MM.1S (cell line): ENCODE measurements around the gene SHC4.
A peak's percentile ranks its signal among the peaks of the same experiment; 100 is the strongest.

ENCODE experiments used
- DNase-seq: peaks from one replicate; pipeline ENCODE4 v3.0.0-alpha.2; 2015
- H2AFZ ChIP-seq: fragments of 300-600 bp; sonication (generic); 2 replicates; pipeline ENCODE4 v1.6.0; 2016; ENCODE audit warnings: antibody characterized with exemption, low read length
- H3F3A ChIP-seq: fragments of 300-600 bp; sonication (generic); 2 replicates; pipeline ENCODE4 v1.6.1; 2016; ENCODE audit warnings: mild to moderate bottlenecking, antibody characterized with exemption, low read length, moderate library complexity, mixed read lengths; ENCODE audit not compliant: insufficient read depth
- H3K27ac ChIP-seq: fragments of 300-600 bp; sonication (generic); 2 replicates; pipeline ENCODE4 v1.5.1; 2016; ENCODE audit warnings: mild to moderate bottlenecking, low read length
- H3K27me3 ChIP-seq: fragments of 300-600 bp; sonication (generic); replicated peaks from 2 replicates; pipeline ENCODE4 v1.6.0; 2016; ENCODE audit warnings: low read length; ENCODE audit not compliant: insufficient read depth
- H3K36me3 ChIP-seq: fragments of 300-600 bp; sonication (generic); replicated peaks from 2 replicates; pipeline ENCODE4 v1.6.1; 2016; ENCODE audit warnings: mild to moderate bottlenecking, low read length, mixed read lengths; ENCODE audit not compliant: insufficient read depth
- H3K4me1 ChIP-seq: fragments of 300-600 bp; sonication (generic); 2 replicates; pipeline ENCODE4 v1.6.1; 2016; ENCODE audit warnings: low read length, mixed read lengths
- H3K4me2 ChIP-seq: fragments of 300-600 bp; sonication (generic); 2 replicates; pipeline ENCODE4 v1.6.0; 2016; ENCODE audit warnings: low read depth, low read length
- H3K4me3 ChIP-seq: fragments of 300-600 bp; sonication (generic); 2 replicates; pipeline ENCODE4 v1.5.1; 2016; ENCODE audit warnings: low read length, mixed read lengths
- H3K79me2 ChIP-seq: fragments of 300-600 bp; sonication (generic); 2 replicates; pipeline ENCODE4 v1.6.1; 2016; ENCODE audit warnings: mixed run types, low read length, mixed read lengths
- H3K9ac ChIP-seq: fragments of 300-600 bp; sonication (generic); 2 replicates; pipeline ENCODE4 v1.6.1; 2016; ENCODE audit warnings: low read length, mixed read lengths
- H3K9me2 ChIP-seq: fragments of 300-600 bp; sonication (generic); replicated peaks from 2 replicates; pipeline ENCODE4 v1.6.1; 2016; ENCODE audit warnings: mild to moderate bottlenecking, low read length, mixed read lengths; ENCODE audit not compliant: insufficient read depth
- H3K9me3 ChIP-seq: fragments of 300-600 bp; sonication (generic); replicated peaks from 2 replicates; pipeline ENCODE4 v1.6.1; 2016; ENCODE audit warnings: mild to moderate bottlenecking, low read length, mixed read lengths; ENCODE audit not compliant: insufficient read depth
- H4K20me1 ChIP-seq: fragments of 300-600 bp; sonication (generic); 2 replicates; pipeline ENCODE4 v1.6.1; 2016; ENCODE audit warnings: mild to moderate bottlenecking, low read length, moderate library complexity, mixed read lengths; ENCODE audit not compliant: insufficient read depth
- EZH2 ChIP-seq: fragments of 300-600 bp; sonication (generic); optimal IDR thresholded peaks from 2 replicates; pipeline ENCODE3; 2017; ENCODE audit warnings: low read depth, mild to moderate bottlenecking, antibody characterized with exemption, low read length, mixed read lengths
- EZH2phosphoT487 ChIP-seq: fragments of 300-600 bp; sonication (generic); IDR thresholded peaks from 2 replicates; pipeline ENCODE4 v1.6.1; 2018; ENCODE audit warnings: antibody characterized with exemption, low read length
- TF ChIP-seq, protein P1 (sequence below): fragments of 300-600 bp; sonication (generic); IDR thresholded peaks from 2 replicates; pipeline ENCODE4 v1.5.1; 2016; ENCODE audit warnings: antibody characterized with exemption, low read length, mixed read lengths

The SHC4 gene

GRCh38 chr15:48862705-48863104 lies 101.0 kb downstream of the SHC4 start:
- no peak overlapping the region for H3K9ac ChIP-seq
- no peak for TF ChIP-seq EZH2
- TF ChIP-seq, protein P1, sequence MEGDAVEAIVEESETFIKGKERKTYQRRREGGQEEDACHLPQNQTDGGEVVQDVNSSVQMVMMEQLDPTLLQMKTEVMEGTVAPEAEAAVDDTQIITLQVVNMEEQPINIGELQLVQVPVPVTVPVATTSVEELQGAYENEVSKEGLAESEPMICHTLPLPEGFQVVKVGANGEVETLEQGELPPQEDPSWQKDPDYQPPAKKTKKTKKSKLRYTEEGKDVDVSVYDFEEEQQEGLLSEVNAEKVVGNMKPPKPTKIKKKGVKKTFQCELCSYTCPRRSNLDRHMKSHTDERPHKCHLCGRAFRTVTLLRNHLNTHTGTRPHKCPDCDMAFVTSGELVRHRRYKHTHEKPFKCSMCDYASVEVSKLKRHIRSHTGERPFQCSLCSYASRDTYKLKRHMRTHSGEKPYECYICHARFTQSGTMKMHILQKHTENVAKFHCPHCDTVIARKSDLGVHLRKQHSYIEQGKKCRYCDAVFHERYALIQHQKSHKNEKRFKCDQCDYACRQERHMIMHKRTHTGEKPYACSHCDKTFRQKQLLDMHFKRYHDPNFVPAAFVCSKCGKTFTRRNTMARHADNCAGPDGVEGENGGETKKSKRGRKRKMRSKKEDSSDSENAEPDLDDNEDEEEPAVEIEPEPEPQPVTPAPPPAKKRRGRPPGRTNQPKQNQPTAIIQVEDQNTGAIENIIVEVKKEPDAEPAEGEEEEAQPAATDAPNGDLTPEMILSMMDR: no peak
- TF ChIP-seq EZH2phosphoT487: no peak
- H3K9me3 ChIP-seq: no peaks in the 10 kb centered on the region
- peak overlapping the region; percentile 44; the same call in 1 of the 2 replicates for H2AFZ ChIP-seq
- H3K79me2 ChIP-seq: no peaks in the 10 kb centered on the region
- no peak overlapping the region for H3K4me2 ChIP-seq
- peaks cover 5% of the 10 kb centered on the region; the same call in 1 of the 2 replicates for H3K4me1 ChIP-seq
- no peaks in the 10 kb centered on the region for H3F3A ChIP-seq
- H3K9me2 ChIP-seq: no peaks in the 10 kb centered on the region
- H3K4me3 ChIP-seq: no peak overlapping the region
- H3K27me3 ChIP-seq: no peaks in the 10 kb centered on the region
- no peaks in the 10 kb centered on the region for H3K36me3 ChIP-seq
- no peaks in the 10 kb centered on the region for H4K20me1 ChIP-seq
- DNase-seq: peak; percentile 34
- no peak overlapping the region for H3K27ac ChIP-seq

DNA sequence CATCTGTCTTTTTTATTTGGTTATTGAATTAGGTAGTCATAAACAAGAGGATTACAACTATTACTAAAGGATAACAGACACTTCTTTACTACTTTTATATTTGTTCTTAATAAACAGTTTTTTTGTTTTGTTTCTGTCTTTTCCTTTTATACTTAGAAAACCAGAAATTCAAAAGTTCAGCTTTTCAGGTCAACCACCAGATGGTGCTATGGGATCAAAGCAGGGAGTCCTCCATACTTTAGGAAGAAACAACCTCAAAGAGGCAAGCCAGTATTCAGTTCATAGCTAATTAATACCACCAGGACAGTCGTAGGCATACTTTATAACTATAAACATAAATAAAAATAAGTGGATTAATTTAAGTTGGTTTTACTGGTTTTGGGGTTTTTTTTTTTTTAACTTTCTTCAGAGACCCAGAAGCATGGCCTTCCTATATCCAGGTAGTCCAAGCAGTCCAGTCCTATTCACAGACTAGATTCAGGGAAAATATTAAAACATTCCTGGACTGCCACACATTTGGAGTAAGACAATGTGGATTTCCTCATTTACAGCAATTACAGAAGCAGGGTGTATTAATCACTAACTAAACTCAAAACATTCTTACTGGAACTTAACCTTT lies 101.8 kb downstream of the SHC4 start:
- no peaks in the 10 kb centered on the region for H3K36me3 ChIP-seq
- no peak overlapping the region for H3K4me3 ChIP-seq
- no peak overlapping the region for H3K4me2 ChIP-seq
- H3K9me2 ChIP-seq: no peaks in the 10 kb centered on the region
- no peaks in the 10 kb centered on the region for H3K27me3 ChIP-seq
- no peaks in the 10 kb centered on the region for H4K20me1 ChIP-seq
- no peaks in the 10 kb centered on the region for H3F3A ChIP-seq
- H3K9me3 ChIP-seq: no peaks in the 10 kb centered on the region
- no peak overlapping the region for H3K27ac ChIP-seq
- H3K79me2 ChIP-seq: no peaks in the 10 kb centered on the region
- H2AFZ ChIP-seq: no peak overlapping the region
- H3K9ac ChIP-seq: no peak overlapping the region
- peaks cover 5% of the 10 kb centered on the region; the same call in 1 of the 2 replicates for H3K4me1 ChIP-seq
- DNase-seq: peak; percentile 70
- no peak for TF ChIP-seq EZH2phosphoT487
- TF ChIP-seq, protein P1: peak; percentile 81

DNA sequence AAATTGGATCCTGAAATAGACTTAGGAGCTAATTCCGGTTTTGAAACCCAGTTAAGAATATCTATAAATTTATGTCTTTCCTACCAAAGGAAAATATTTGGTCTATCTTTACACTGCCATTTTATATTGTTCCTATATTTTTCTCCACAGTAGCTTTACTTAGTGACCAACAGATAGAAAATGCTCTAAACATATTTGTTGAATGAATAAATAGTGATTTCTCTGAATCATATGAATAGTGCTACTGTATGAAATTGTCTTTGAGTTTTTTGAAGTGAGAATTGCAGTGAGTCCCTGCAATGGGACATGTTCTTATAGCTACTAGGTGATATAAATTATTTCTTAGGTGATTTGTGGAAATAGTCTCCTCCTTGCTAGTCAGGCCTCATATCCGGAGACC lies 104.3 kb downstream of the SHC4 start:
- no peak overlapping the region for H3K9ac ChIP-seq
- no peak for DNase-seq
- no peaks in the 10 kb centered on the region for H4K20me1 ChIP-seq
- no peak overlapping the region for H3K27ac ChIP-seq
- H3K4me2 ChIP-seq: no peak overlapping the region
- H3K79me2 ChIP-seq: no peaks in the 10 kb centered on the region
- H3K27me3 ChIP-seq: no peaks in the 10 kb centered on the region
- H3K36me3 ChIP-seq: no peaks in the 10 kb centered on the region
- H3F3A ChIP-seq: no peaks in the 10 kb centered on the region
- H3K9me3 ChIP-seq: no peaks in the 10 kb centered on the region
- H3K4me1 ChIP-seq: peaks cover 5% of the 10 kb centered on the region; the same call in 1 of the 2 replicates
- H3K9me2 ChIP-seq: no peaks in the 10 kb centered on the region
- no peak overlapping the region for H3K4me3 ChIP-seq
- no peak overlapping the region for H2AFZ ChIP-seq
- no peak for TF ChIP-seq EZH2phosphoT487
- TF ChIP-seq EZH2: no peak
- TF ChIP-seq, protein P1: no peak
